ENCODE data around the gene E2F2.
"Not testable (repeated sequence)": the region's sequence is repeated elsewhere in the genome, so short reads cannot be mapped to it uniquely, and the experiment has no call there.

The E2F2 gene

GRCh38 chr1:23524716-23525401, 6.2 kb downstream of the E2F2 start:
- DNase-seq (ENCODE audit: low spot score) = no peak

DNA sequence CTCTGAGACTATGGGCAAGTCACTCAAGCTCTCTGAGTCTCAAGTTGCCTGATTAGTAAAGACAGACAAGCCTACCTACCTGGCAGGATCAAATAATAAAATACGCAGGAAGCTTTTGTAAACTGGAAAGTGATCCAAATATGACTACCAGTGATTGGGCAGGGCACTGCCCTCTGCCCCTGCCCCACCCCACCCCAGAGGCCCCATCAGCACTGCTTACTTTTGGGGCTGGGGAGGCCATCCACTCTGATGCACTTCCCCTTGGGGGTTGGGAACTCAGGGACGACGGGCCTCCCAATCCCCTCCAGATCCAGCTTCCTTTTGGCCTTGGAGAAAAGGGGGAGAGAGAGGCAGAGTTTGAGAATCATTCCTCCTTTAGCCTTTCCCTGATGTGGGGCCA, 6.9 kb downstream of the E2F2 start:
- no peak for DNase-seq (ENCODE audit: low spot score)

GRCh38 chr1:23522244-23522982, 8.6 kb downstream of the E2F2 start:
- DNase-seq (ENCODE audit: low spot score) = no peak

GRCh38 chr1:23521588-23521987, 9.4 kb downstream of the E2F2 start:
- DNase-seq (ENCODE audit: low spot score) = peak; percentile 45

DNA sequence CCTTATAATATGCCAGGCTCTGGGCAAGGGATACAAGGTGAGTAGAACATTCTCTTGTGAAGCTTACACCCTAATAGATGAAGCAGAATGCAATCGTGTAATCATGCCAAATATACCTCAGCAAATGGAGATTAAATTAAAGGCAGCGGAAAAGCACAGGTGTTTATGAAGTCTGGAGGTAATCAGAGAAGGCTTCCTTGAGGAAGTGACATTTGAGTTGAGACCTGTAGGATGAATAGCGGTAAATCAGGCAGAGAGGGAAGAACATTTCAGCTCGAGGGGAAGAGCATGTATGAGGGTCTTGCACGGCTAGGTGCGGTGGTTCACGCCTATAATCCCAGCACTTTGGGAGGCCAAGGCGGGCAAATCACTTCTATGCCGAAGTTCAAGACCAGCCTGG, 13.5 kb downstream of the E2F2 start:
- no peak for DNase-seq (ENCODE audit: low spot score)

- DNase-seq (ENCODE audit: low spot score) = no peak
These were observed 15.1 kb downstream of the E2F2 start for GRCh38 chr1:23515905-23516304.

DNA sequence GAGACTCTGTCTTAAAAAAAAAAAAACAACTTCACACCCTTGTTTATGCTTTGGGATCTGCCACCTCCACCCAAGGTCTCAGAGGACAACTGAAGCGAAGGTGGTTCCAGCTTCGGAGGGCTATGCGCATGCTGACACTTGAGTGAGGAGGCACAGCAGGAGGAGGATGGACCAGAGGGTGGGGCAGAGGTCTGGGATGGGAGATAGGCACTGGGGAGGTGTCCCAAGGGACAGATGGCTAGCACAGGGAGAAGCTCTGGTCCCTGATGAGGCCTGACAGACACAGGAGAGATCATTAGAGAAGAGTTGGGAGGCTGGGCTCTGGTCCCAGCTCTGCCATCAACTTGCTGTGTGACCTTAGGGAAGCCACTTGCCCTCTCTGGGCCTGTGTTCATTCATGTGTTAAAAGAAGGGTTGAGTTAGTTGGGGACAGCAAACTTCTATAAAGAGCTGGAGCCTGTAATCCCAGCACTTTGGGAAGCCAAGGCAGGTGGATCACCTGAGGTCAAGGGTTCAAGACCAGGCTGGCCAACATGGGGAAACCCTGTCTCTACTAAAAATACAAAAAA, 16.8 kb downstream of the E2F2 start:
- no peak for DNase-seq (ENCODE audit: low spot score)

- DNase-seq (ENCODE audit: low spot score) = no peak
These were observed 21.1 kb downstream of the E2F2 start for GRCh38 chr1:23509896-23510295.

GRCh38 chr1:23506376-23507107, 24.5 kb downstream of the E2F2 start:
- DNase-seq (ENCODE audit: low spot score) = no peak

- no peak for DNase-seq (ENCODE audit: low spot score)
These were observed 25.2 kb downstream of the E2F2 start for GRCh38 chr1:23505851-23506250.

DNA sequence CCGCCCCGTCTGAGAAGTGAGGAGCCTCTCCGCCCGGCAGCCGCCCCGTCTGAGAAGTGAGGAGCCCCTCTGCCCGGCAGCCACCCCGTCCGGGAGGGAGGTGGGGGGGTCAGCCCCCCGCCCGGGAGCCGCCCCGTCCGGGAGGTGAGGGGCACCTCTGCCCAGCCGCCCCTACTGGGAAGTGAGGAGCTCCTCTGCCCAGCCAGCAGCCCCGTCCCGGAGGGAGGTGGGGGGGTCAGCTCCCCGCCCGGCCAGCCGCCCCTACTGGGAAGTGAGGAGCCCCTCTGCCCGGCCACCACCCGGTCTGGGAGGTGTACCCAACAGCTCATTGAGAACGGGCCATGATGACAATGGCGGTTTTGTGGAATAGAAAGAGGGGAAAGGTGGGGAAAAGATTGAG, 26.9 kb downstream of the E2F2 start:
- DNase-seq (ENCODE audit: low spot score) = not testable (repeated sequence)

GRCh38 chr1:23502951-23503350, 28.1 kb downstream of the E2F2 start:
- no peak for DNase-seq (ENCODE audit: low spot score)

GRCh38 chr1:23500466-23500865, 30.6 kb downstream of the E2F2 start:
- DNase-seq (ENCODE audit: low spot score) = no peak

- DNase-seq (ENCODE audit: low spot score) = no peak
These were observed 33.1 kb downstream of the E2F2 start for GRCh38 chr1:23497777-23498439.

- no peak for DNase-seq (ENCODE audit: low spot score)
These were observed 34.4 kb downstream of the E2F2 start for GRCh38 chr1:23496490-23497181.

DNA sequence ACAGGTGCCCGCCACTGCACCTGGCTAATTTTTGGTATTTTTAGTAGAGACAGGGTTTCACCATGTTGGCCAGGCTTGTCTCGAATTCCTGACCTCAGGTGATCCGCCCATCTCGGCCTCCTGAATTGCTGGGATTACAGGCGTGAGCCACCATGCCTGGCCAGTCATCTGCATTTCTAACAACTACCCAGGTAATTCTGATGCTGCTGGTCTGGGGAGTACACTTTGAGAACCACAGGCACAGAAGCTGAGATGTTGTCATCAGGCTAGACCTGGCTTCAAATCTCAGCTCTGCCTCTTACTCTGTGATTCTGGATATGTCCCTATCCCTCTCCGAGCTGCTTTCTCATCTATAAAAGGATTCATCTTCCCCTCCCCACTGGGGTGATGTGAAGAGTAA, 36.2 kb downstream of the E2F2 start:
- DNase-seq (ENCODE audit: low spot score) = not testable (repeated sequence)

GRCh38 chr1:23492776-23493175, 38.3 kb downstream of the E2F2 start:
- DNase-seq (ENCODE audit: low spot score) = not testable (repeated sequence)

DNA sequence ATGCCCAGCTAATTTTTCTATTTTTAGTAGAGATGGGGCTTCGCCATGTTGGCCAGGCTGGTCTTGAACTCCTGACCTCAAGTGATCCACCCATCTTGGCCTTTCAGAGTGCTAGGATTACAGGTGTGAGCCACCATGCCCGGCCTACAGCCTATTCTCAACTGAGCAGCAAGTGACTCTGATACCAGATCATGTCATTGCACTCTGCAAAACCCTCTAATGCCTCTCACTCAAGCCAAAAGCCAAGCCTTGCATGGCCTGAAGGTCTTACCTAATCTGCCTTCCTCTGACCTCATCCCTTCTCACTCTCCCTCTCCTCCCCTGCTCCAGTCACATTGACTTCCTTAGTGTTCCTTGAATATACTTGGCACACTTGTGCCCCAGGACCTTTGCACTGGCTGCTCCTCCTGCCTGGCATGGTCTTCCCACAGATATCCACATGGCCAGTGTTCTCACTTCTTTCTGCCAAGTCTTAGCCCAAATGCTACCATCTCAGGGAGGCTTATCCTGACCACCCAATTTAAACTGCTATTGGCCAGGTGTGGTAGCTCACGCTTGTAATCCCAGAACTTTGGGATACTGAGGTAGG, 38.8 kb downstream of the E2F2 start:
- no peak for DNase-seq (ENCODE audit: low spot score)

- no peak for DNase-seq (ENCODE audit: low spot score)
These were observed 41.2 kb downstream of the E2F2 start for GRCh38 chr1:23489842-23490241.

DNA sequence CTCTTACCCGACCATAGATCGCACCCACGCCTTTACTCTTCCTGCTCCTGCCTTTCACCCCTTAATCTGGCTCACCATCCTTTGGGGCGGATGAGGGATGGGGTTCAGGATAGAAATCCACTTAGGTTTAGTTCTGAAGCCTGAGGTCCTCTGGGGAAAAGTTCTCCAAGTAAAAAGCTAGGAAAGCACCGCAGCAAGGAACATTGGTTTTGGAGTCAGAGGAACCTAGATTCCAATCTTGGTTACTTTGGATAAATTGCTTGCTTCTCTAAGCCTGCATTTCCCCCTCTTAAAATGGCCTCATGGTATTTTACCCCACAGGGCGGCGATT, 46.1 kb downstream of the E2F2 start:
- DNase-seq (ENCODE audit: low spot score) = no peak

Data from SK-N-DZ (cell line).